Neuronal stem cell (in vitro differentiated cells): ENCODE measurements around the gene ADO.

Experiments
- DNase-seq: peaks from one replicate; pipeline ENCODE4 v3.0.0-alpha.2; 2013; ENCODE audit warnings: low spot score
- H2AFZ ChIP-seq: one replicate; pipeline ENCODE4 v1.6.1; 2013; ENCODE audit warnings: mild to moderate bottlenecking, low read length, inconsistent platforms
- H2AK5ac ChIP-seq: 2 replicates; pipeline ENCODE4 v1.6.1; 2013; ENCODE audit warnings: low read depth, mild to moderate bottlenecking, inconsistent platforms, low read length, moderate library complexity, mixed read lengths
- H2BK120ac ChIP-seq: 2 replicates; pipeline ENCODE4 v1.6.1; 2013; ENCODE audit warnings: low read depth, mild to moderate bottlenecking, inconsistent platforms, low read length, moderate library complexity, mixed read lengths
- H2BK12ac ChIP-seq: one replicate; pipeline ENCODE4 v1.6.1; 2013; ENCODE audit warnings: low read length, inconsistent platforms
- H2BK15ac ChIP-seq: 2 replicates; pipeline ENCODE4 v1.6.1; 2013; ENCODE audit warnings: mild to moderate bottlenecking, low read length, inconsistent platforms, mixed read lengths
- H2BK5ac ChIP-seq: one replicate; pipeline ENCODE4 v1.6.1; 2013; ENCODE audit warnings: inconsistent platforms, mild to moderate bottlenecking, low read length, moderate library complexity
- H3K14ac ChIP-seq: one replicate; pipeline ENCODE4 v1.6.1; 2013; ENCODE audit warnings: low read length, inconsistent platforms
- H3K18ac ChIP-seq: 2 replicates; pipeline ENCODE4 v1.6.1; 2013; ENCODE audit warnings: low read length, inconsistent platforms
- H3K23ac ChIP-seq: 2 replicates; pipeline ENCODE4 v1.6.1; 2013; ENCODE audit warnings: low read depth, mild to moderate bottlenecking, mixed read lengths, low read length, inconsistent platforms; ENCODE audit not compliant: poor library complexity
- H3K27ac ChIP-seq: replicated peaks from 3 replicates; pipeline ENCODE4 v1.5.1; 2013; ENCODE audit warnings: low read length, inconsistent platforms
- H3K27me3 ChIP-seq, 3 experiments: 2 replicates each; pipeline ENCODE4 v1.6.1; 2013; ENCODE audit warnings: low read length in 3 of 3, mild to moderate bottlenecking in 2 of 3, inconsistent platforms in 1 of 3, low read depth in 1 of 3, mixed read lengths in 1 of 3, moderate library complexity in 1 of 3; ENCODE audit not compliant: control insufficient read depth in 3 of 3, insufficient read depth in 3 of 3
- H3K36me3 ChIP-seq, 2 donors: replicated peaks in 1 of 2; 2 replicates each; pipeline ENCODE4 v1.6.1; 2013; ENCODE audit warnings: low read length in 2 of 2; ENCODE audit not compliant: control insufficient read depth in 2 of 2, insufficient read depth in 2 of 2
- H3K4ac ChIP-seq: 2 replicates; pipeline ENCODE4 v1.6.1; 2013; ENCODE audit warnings: inconsistent platforms, mild to moderate bottlenecking, low read length, moderate library complexity
- H3K4me1 ChIP-seq, 2 donors: 1 replicate in 1 of 2; 2 replicates in 1 of 2; pipeline ENCODE4 v1.6.1; 2013; ENCODE audit warnings: low read length in 2 of 2, low read depth in 1 of 2; ENCODE audit not compliant: control insufficient read depth in 2 of 2, insufficient read depth in 1 of 2
- H3K4me2 ChIP-seq: one replicate; pipeline ENCODE4 v1.6.1; 2013; ENCODE audit warnings: mild to moderate bottlenecking, low read length, inconsistent platforms; ENCODE audit not compliant: insufficient read depth, poor library complexity, severe bottlenecking
- H3K4me3 ChIP-seq, 2 donors: 2 replicates each; pipeline ENCODE4 v1.5.1; 2013; ENCODE audit warnings: low read length in 2 of 2, mild to moderate bottlenecking in 2 of 2, inconsistent platforms in 1 of 2, moderate library complexity in 1 of 2
- H3K79me1 ChIP-seq: one replicate; pipeline ENCODE4 v1.6.1; 2013; ENCODE audit warnings: low read depth, mild to moderate bottlenecking, inconsistent platforms, low read length, moderate library complexity
- H3K9ac ChIP-seq: one replicate; pipeline ENCODE4 v1.6.1; 2013; ENCODE audit warnings: mild to moderate bottlenecking, low read depth, low read length, inconsistent platforms; ENCODE audit not compliant: poor library complexity
- H3K9me3 ChIP-seq, 2 donors: replicated peaks in 1 of 2; 2 replicates each; pipeline versions ENCODE3 to v1.6.1; 2013; ENCODE audit warnings: low read length in 2 of 2, mild to moderate bottlenecking in 2 of 2, inconsistent platforms in 1 of 2, low read depth in 1 of 2, mixed read lengths in 1 of 2, moderate library complexity in 1 of 2; ENCODE audit not compliant: control insufficient read depth in 2 of 2, insufficient read depth in 1 of 2
- H4K8ac ChIP-seq: one replicate; pipeline ENCODE4 v1.6.1; 2013; ENCODE audit warnings: low read depth, mild to moderate bottlenecking, inconsistent platforms, low read length, moderate library complexity
- H4K91ac ChIP-seq: one replicate; pipeline ENCODE4 v1.6.1; 2013; ENCODE audit warnings: low read length, low read depth, mild to moderate bottlenecking, inconsistent platforms; ENCODE audit not compliant: poor library complexity
- WGBS, 2 donors: extraction: QIAGEN DNeasy Blood & Tissue Kit; methylation state at CpG; one replicate each; pipeline ENCODE4 v1.1.7; 2013; ENCODE audit warnings: missing lambda C conversion rate in 2 of 2, mixed read lengths in 1 of 2; ENCODE audit not compliant: insufficient read length in 2 of 2, insufficient replicate concordance in 1 of 2; ENCODE audit errors: extremely low coverage in 2 of 2; 5-methylcytosine and 5-hydroxymethylcytosine counted together

ADO gene

DNA sequence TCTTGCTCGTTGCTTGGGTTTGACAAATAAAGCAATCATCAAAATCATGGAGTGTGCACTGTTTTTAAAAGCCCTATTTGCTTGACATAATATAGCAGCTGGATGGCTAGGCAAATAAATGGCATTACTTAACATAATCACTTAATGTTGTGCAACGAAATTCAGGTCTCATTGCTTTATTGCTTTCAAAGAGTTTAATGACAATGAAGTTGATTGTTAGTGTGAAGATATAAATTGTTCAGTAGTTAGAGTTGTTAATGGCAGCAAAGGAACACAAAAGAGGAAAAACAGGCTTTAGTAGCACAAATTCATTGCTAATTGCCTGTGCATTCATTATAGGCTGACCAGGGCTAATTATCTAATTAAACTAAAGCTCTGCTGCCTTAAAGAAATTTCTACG, 7.6 kb upstream of the ADO start:
- no peak for DNase-seq
- no peaks in the 10 kb centered on the region for H3K79me1 ChIP-seq
- no peak overlapping the region for H2AFZ ChIP-seq
- H3K27ac ChIP-seq, result no peak overlapping the region
- H2BK12ac ChIP-seq, result no peak overlapping the region
- H2BK5ac ChIP-seq, result no peak overlapping the region
- no peak overlapping the region for H2BK15ac ChIP-seq
- no peak overlapping the region for H3K23ac ChIP-seq
- H3K14ac ChIP-seq, result no peak overlapping the region
- H3K9ac ChIP-seq, result no peak overlapping the region
- no peaks in the 10 kb centered on the region for H3K9me3 ChIP-seq
- H3K4ac ChIP-seq, result no peak overlapping the region
- H2BK120ac ChIP-seq, result no peak overlapping the region
- H3K36me3 ChIP-seq, result no peaks in the 10 kb centered on the region
- H2AK5ac ChIP-seq, result no peak overlapping the region
- no peak overlapping the region for H3K18ac ChIP-seq
- no peak overlapping the region for H4K8ac ChIP-seq
- no peak overlapping the region for H3K4me2 ChIP-seq
- H3K4me1 ChIP-seq, result no peaks in the 10 kb centered on the region
- no peaks in the 10 kb centered on the region for H3K27me3 ChIP-seq
- no CpG with 5 or more reads among the region's 3 CpGs for WGBS, 2 donors
- no peak overlapping the region for H3K4me3 ChIP-seq
- no peak overlapping the region for H4K91ac ChIP-seq

DNA sequence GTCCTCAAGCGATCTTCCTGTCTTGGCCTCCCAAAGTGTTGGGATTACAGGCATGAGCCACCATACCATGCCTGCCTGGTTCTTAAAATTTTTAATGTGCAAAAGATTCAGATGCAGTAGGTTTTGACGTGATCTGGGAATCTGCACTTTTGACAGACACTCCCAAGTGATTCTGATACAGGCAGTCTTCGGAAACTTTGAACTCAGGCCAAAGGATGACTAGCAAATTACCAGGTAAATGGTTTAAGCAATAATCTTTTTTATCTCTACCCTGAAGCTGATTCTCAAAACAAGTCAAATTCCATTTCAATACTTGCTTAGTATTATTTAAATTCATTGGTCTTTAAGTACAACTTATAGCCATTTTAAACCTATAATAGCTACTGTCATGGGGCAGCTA, 2.6 kb upstream of the ADO start:
- H3K4ac ChIP-seq, result no peak overlapping the region
- H3K4me3 ChIP-seq, result no peak overlapping the region
- H3K14ac ChIP-seq, result no peak overlapping the region
- H3K9me3 ChIP-seq, result no peaks in the 10 kb centered on the region
- no peak overlapping the region for H2BK5ac ChIP-seq
- no peak overlapping the region for H3K27ac ChIP-seq
- no peak overlapping the region for H3K4me2 ChIP-seq
- no peak overlapping the region for H3K23ac ChIP-seq
- no peak overlapping the region for H2BK120ac ChIP-seq
- H2BK15ac ChIP-seq, result no peak overlapping the region
- H2BK12ac ChIP-seq, result no peak overlapping the region
- peaks cover 6% of the 10 kb centered on the region for H3K79me1 ChIP-seq
- no peaks in the 10 kb centered on the region for H3K27me3 ChIP-seq
- no peak overlapping the region for H3K18ac ChIP-seq
- peaks cover 0 to 9% of the 10 kb centered on the region in 2 donors for H3K36me3 ChIP-seq
- H3K9ac ChIP-seq, result no peak overlapping the region
- no peak overlapping the region for H2AK5ac ChIP-seq
- no peak overlapping the region for H4K91ac ChIP-seq
- no CpG with 5 or more reads among the region's 3 CpGs for WGBS, 2 donors
- H2AFZ ChIP-seq, result no peak overlapping the region
- H4K8ac ChIP-seq, result no peak overlapping the region
- DNase-seq, result no peak
- H3K4me1 ChIP-seq, result peaks cover 6 to 14% of the 10 kb centered on the region in 2 donors

DNA sequence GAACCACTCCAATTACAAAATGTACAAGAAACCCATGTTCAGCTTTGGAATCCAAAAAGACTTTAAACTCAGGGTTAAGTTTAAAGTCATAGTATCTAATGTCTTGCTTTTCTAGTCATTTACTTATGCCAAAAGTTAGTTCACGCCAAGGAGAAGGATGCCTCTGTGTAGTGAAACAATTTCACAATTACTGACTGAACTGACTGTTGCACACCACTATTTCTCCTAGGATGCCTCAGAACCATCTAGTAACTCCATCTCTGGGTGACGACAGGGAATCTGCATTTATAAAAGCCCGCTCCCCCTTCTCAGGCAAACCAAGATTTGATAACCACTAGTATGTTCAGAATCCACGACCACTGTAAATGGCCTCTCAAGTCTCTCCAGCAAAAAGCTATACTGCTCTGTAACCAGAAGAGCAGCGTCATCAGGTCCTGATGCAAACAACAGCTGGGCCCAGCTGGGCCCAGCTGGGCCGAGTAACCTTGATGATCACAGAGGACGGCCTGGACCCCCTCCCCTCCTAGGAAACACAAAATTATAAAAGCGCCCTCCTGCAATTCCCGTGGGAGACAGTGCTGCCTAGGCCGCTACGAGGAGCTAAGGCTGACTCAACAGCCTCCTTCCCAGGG, 680 bp upstream of the ADO start:
- H3K79me1 ChIP-seq, result peaks cover 6% of the 10 kb centered on the region
- H3K4me1 ChIP-seq, result peaks cover 6 to 27% of the 10 kb centered on the region in 2 donors
- no peak overlapping the region for H2BK5ac ChIP-seq
- peak overlapping the region; percentile 92 for H3K18ac ChIP-seq
- H3K23ac ChIP-seq, result peak overlapping the region; percentile 82
- H3K4me3 ChIP-seq, result peak overlapping the region; percentile 80 to 100
- H2BK15ac ChIP-seq, result no peak overlapping the region
- peak overlapping the region; percentile 98 for H3K4me2 ChIP-seq
- peak overlapping the region; percentile 91 for H2AFZ ChIP-seq
- no peak overlapping the region for H2BK12ac ChIP-seq
- no peak for DNase-seq
- H3K9ac ChIP-seq, result no peak overlapping the region
- no peaks in the 10 kb centered on the region for H3K27me3 ChIP-seq
- H3K9me3 ChIP-seq, result no peaks in the 10 kb centered on the region
- peaks cover 0 to 29% of the 10 kb centered on the region in 2 donors for H3K36me3 ChIP-seq
- no peak overlapping the region for H3K4ac ChIP-seq
- H3K14ac ChIP-seq, result no peak overlapping the region
- H2AK5ac ChIP-seq, result no peak overlapping the region
- no CpG with 5 or more reads among the region's 11 CpGs for WGBS, 2 donors
- no peak overlapping the region for H3K27ac ChIP-seq
- no peak overlapping the region for H4K91ac ChIP-seq
- no peak overlapping the region for H4K8ac ChIP-seq
- no peak overlapping the region for H2BK120ac ChIP-seq

DNA sequence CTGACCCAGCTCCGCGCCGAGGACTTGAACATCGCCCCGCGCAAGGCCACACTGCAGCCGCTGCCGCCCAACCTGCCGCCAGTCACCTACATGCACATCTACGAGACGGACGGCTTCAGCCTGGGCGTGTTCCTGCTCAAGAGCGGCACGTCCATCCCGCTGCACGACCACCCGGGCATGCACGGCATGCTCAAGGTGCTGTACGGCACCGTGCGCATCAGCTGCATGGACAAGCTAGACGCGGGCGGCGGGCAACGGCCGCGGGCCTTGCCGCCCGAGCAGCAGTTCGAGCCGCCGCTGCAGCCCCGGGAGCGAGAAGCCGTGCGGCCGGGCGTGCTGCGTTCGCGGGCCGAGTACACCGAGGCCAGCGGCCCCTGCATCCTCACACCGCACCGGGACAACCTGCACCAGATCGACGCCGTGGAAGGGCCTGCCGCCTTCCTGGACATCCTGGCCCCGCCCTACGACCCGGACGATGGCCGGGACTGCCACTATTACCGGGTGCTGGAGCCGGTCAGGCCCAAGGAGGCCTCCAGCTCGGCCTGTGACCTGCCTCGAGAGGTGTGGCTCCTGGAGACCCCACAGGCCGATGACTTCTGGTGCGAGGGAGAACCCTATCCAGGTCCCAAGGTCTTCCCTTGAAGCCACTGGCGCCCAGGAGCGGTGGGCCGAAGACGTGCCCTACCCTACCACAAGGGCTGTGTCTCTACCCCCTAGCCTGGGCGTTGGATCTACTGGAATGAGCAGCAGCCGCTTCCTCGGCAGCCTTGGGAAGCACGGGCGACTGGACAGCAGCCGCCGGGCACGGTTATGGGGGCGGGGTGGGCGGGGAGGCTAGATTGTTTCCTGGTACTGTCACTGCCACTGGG, 945 bp downstream of the ADO start:
- Histone ChIP-seq H3K9me3 (no peaks in the 10 kb centered on the region), H4K8ac (peak overlapping the region; percentile 17), H2BK12ac (no peak overlapping the region), H2AK5ac (peak overlapping the region; percentile 56), H3K36me3 (peaks cover 0 to 43% of the 10 kb centered on the region in 2 donors), H3K4me1 (peaks cover 6 to 27% of the 10 kb centered on the region in 2 donors), H3K9ac (peak overlapping the region; percentile 100), H3K23ac (peak overlapping the region; percentile 99), H3K79me1 (peaks cover 6% of the 10 kb centered on the region), H2BK120ac (no peak overlapping the region), H3K4me3 (peak overlapping the region; percentile 80 to 100), H4K91ac (peak overlapping the region; percentile 9), H3K4me2 (peak overlapping the region; percentile 98), H3K18ac (peak overlapping the region; percentile 98), H2BK15ac (peak overlapping the region; percentile 58), H2BK5ac (peak overlapping the region; percentile 91), H2AFZ (peak overlapping the region; percentile 91), H3K4ac (no peak overlapping the region), H3K27ac (peak overlapping the region; percentile 90), H3K14ac (peak overlapping the region; percentile 100), H3K27me3 (no peaks in the 10 kb centered on the region)
- no CpG with 5 or more reads among the region's 77 CpGs for WGBS, 2 donors
- DNase-seq, result peak; percentile 47
